Measurements from ENCODE around the gene PRKCZ.
"Not testable (repeated sequence)": the region's sequence is repeated elsewhere in the genome, so short reads cannot be mapped to it uniquely, and the experiment has no call there.

The PRKCZ gene

GRCh38 chr1:2136386-2137235 is 86.4 kb downstream of the PRKCZ start:
- DNase-seq (ENCODE audit: low read depth) = no peak

GRCh38 chr1:2137257-2138121 is 87.3 kb downstream of the PRKCZ start:
- DNase-seq (ENCODE audit: low read depth) = no peak

GRCh38 chr1:2139156-2139555 is 88.9 kb downstream of the PRKCZ start:
- not testable (repeated sequence) for DNase-seq (ENCODE audit: low read depth)

GRCh38 chr1:2141025-2141424 is 90.8 kb downstream of the PRKCZ start:
- DNase-seq (ENCODE audit: low read depth) = no peak

GRCh38 chr1:2143814-2144500 is 93.7 kb downstream of the PRKCZ start:
- DNase-seq (ENCODE audit: low read depth) = no peak

- DNase-seq (ENCODE audit: low read depth) = no peak
Measured at GRCh38 chr1:2144501-2145090, 94.4 kb downstream of the PRKCZ start.

GRCh38 chr1:2145946-2146835 is 96.0 kb downstream of the PRKCZ start:
- no peak for DNase-seq (ENCODE audit: low read depth)

- DNase-seq (ENCODE audit: low read depth) = no peak
Measured at GRCh38 chr1:2146836-2147517, 96.8 kb downstream of the PRKCZ start.

GRCh38 chr1:2147869-2148268 is 97.7 kb downstream of the PRKCZ start:
- DNase-seq (ENCODE audit: low read depth) = not testable (repeated sequence)

GRCh38 chr1:2148691-2149090 is 98.5 kb downstream of the PRKCZ start:
- peak; percentile 26 for DNase-seq (ENCODE audit: low read depth)

- no peak for DNase-seq (ENCODE audit: low read depth)
Measured at GRCh38 chr1:2150801-2151200, 100.6 kb downstream of the PRKCZ start.

GRCh38 chr1:2151252-2151651 is 101.0 kb downstream of the PRKCZ start:
- DNase-seq (ENCODE audit: low read depth) = no peak

GRCh38 chr1:2151911-2152310 is 101.7 kb downstream of the PRKCZ start:
- DNase-seq (ENCODE audit: low read depth) = no peak

- no peak for DNase-seq (ENCODE audit: low read depth)
Measured at GRCh38 chr1:2152954-2153353, 102.7 kb downstream of the PRKCZ start.

- no peak for DNase-seq (ENCODE audit: low read depth)
Measured at GRCh38 chr1:2154022-2154421, 103.8 kb downstream of the PRKCZ start.

- no peak for DNase-seq (ENCODE audit: low read depth)
Measured at GRCh38 chr1:2155147-2155598, 105.0 kb downstream of the PRKCZ start.

- DNase-seq (ENCODE audit: low read depth) = no peak
Measured at GRCh38 chr1:2155788-2156187, 105.6 kb downstream of the PRKCZ start.

- DNase-seq (ENCODE audit: low read depth) = no peak
Measured at GRCh38 chr1:2156866-2157265, 106.7 kb downstream of the PRKCZ start.

GRCh38 chr1:2157856-2158255 is 107.6 kb downstream of the PRKCZ start:
- no peak for DNase-seq (ENCODE audit: low read depth)

- DNase-seq (ENCODE audit: low read depth) = no peak
Measured at GRCh38 chr1:2158272-2158671, 108.1 kb downstream of the PRKCZ start.
